Measurements from ENCODE around the gene RABEP1.
"Not testable (repeated sequence)": the region's sequence is repeated elsewhere in the genome, so short reads cannot be mapped to it uniquely, and the experiment has no call there.

The RABEP1 gene

GRCh38 chr17:5424909-5425308, 142.8 kb downstream of the RABEP1 start:
- DNase-seq (ENCODE audit: low spot score) = no peak

DNA sequence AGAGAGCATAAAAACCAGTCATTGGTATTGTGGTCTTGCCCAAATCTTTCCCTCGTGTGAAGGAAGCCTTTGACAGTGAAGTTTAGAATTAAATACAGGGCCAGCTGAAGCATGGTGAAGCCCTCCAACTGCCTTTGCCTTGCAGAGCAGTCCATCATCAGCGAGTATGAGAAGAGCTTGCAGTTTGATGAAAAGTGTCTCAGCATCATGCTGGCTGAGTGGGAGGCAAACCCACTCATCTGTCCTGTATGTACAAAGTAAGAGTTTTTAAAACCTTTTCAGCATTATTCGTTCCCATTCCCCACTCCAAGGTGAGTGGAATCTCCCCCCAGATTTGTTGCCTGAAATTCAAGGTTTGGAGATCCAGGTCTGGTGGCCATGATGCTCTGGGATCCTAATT, 143.7 kb downstream of the RABEP1 start:
- no peak for DNase-seq (ENCODE audit: low spot score)

DNA sequence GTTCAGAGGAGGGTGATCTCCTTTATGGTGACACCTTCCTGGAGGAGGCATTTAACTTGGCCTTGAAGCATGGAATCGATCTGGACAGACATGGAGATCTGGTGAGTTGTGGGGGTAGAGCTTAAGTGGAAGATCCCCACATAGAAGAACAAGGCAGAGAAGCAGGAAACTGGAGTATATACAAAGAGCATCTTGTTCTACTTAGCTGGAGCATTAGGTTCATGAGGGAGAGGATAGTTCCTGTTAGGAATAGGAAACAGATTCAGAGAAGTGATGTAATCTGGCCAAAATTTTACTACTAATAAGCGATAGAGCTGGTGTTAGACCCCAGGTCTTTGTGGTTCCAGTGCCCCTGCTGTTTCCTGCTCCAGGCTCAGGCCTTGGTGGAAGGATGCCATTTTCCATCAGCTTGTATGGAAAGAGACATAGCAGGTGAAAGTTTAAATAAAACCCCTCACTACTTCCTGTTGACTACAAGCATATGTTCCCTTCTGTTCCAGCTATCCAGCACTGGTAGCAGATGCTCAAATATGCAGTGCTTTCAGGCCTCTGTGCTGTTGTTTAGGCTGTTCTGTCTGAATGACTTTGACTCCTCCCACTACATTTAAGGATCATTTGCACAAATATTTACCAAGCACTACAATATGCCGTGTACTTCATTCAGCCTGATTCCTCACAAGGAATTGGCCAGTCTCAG, 147.3 kb downstream of the RABEP1 start:
- no peak for DNase-seq (ENCODE audit: low spot score)

- DNase-seq (ENCODE audit: low spot score) = no peak
These were observed 148.4 kb downstream of the RABEP1 start for GRCh38 chr17:5430413-5430999.

- not testable (repeated sequence) for DNase-seq (ENCODE audit: low spot score)
These were observed 149.2 kb downstream of the RABEP1 start for GRCh38 chr17:5431234-5431633.

DNA sequence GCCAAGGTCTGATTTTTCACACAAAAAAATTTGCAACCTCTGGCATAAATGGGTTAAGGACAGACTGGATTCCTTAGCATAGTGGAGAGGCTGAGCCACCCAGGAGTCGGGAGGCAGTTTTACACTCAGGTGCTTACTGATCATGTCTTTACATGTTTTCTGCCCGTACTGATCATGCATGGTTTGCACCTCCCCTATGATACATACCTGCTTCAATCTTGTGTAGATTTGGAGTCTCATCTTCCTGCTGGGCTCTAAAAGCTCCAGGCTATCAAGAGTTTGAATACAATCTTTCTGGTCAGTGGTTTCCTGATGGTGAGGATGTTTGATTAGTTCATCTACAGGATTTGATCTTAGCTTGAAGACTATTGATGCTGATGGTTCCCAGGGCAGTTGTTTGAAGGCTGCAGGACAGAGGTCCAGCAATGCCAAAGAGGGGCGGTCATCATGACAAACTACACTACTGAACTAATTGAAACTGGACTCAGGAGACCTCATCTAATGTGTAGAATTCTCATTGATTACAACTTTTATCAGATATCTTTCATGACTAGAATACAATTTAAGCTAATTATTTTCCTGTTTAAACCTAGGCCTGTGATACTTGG, 150.0 kb downstream of the RABEP1 start:
- no peak for DNase-seq (ENCODE audit: low spot score)

DNA sequence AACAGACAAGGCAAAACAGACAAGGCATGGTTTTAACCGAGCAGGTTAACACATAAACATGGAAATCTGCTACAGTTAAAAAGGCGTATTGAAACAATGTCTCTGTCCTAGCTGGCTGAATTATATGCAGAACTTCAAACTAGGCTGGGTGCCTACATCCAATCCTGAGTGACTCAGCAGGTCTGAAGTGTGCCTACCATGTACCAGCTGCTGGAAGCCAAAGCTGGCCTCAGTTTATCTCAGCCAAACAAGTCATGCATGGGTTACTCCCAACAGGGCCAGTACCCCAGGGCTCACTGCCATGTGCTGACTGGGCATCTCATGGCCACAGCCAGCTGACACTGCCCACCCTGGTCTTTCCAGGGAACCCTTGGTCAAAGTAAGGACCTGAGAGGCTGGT, 152.9 kb downstream of the RABEP1 start:
- no peak for DNase-seq (ENCODE audit: low spot score)
